ENCODE measurements around the gene LRRC72.
"Not testable (repeated sequence)": the region's sequence is repeated elsewhere in the genome, so short reads cannot be mapped to it uniquely, and the experiment has no call there.

The LRRC72 gene

GRCh38 chr7:16579216-16579615 is 52.6 kb downstream of the LRRC72 start:
- no peak for DNase-seq (ENCODE audit: low read depth)

DNA sequence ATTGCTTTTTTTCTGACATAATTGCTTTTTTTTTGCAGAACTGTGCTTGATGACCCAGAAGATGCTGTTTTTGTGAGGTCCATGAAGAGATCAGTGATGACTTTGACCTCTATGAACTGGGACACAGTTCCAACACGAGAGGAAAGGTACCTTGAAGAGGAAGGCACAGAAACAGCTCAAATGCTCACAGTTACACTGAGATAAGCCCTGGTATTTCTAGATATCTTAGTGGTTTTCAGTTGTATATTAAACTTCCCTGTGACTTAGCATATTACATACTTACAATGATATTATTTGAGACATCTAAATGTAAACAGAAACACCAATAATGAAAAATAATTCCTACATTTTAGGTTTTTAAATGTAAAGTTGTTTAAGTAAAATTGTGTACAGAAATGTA is 54.7 kb downstream of the LRRC72 start:
- no peak for DNase-seq (ENCODE audit: low read depth)

DNA sequence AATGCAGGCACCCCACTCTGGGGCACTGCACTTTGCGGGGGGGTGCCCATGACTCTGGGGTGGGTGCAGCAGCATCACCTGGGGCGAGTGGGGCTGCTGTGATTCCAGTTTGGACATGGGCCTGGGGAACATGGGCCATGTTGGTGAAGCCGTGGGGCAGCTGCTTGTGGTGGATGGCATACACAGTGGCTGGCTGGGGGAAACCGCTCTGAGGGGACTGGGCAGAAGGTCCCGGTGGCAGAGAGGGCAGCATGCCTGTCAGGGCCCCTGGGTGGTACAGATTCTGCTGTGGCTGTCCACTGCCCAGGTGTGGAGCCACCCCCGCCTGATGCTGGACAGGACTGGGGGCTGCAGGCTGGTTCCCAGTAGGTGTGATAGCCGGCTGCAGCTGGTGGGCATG is 57.2 kb downstream of the LRRC72 start:
- DNase-seq (ENCODE audit: low read depth): no peak

DNA sequence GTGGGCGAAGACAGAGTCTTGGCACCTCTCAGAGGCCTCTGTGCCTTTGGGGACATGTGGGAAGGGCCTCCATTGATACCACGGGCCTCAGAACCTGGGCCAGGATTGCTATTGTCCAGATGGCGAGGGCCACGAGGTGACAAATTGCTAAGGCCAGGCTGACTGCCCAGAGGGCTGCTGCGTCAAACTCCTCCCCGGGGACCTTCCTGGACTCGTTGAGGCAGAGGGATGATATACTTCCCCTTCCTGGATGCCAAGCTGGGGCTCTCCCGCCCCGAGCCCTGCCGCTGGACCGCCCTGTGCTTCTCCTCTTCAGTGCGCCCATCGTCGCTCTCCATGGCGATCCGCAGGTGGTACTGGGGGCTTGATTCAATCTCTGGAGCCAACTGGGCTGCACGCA is 58.9 kb downstream of the LRRC72 start:
- no peak for DNase-seq (ENCODE audit: low read depth)

DNA sequence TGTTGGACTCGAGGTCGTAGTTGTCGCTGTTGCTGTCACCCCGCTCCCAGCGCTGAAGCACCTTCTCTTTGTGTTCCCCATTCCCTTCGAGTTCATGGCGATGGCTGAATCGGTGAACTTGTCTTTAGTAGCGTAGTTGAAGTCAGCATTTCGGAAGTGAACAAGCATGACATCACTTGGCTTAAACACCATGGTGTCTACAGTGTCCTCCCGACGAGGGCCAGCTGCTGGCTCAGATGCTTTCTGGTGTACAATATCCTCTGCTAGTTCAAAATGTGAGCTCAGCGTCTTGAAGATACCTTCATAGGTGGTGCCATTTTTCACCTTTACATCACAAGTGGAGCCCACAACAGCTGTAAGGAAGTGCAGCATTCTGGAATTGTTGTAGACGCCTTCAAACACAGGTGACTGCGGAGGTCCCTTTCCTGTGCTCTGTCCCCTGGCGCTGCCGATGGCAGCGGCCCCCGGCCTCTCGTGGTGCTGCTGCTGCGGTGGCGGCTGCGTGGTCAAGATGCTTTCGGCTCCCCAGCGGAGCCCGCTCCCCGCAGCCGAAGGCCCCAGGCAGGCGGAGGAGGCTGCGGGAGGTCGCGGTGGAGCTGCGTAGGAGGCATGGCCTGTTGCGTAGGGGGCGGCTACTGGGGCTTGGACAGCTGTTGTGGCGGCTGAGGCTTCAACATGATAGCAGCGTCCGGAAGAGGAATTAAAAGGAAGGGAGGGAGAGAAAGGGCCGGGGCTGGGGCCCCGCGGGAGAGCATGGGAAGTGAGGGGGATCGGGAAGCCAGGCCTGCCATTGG is 59.7 kb downstream of the LRRC72 start:
- no peak for DNase-seq (ENCODE audit: low read depth)

DNA sequence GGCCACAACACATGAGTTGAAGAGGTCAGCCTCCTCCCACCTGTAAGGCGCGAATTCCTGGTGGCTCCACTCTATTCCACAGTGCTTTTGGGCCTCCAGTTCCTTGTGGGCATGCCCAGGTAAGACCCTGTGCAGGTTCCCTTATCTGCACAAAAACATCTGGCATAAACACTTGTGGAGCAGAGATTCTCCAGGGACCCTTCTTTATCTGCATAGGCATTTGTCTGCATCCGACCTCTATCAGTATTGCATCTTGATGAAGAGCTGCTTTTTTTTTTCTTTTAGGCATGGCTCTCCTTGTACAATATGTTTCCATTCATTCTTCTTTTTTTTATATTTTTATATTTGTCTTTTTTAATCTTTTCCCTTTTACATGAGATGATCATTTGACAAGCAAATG is 60.5 kb downstream of the LRRC72 start:
- DNase-seq (ENCODE audit: low read depth): no peak

- DNase-seq (ENCODE audit: low read depth): no peak
Observed at GRCh38 chr7:16587790-16588189, 61.2 kb downstream of the LRRC72 start.

DNA sequence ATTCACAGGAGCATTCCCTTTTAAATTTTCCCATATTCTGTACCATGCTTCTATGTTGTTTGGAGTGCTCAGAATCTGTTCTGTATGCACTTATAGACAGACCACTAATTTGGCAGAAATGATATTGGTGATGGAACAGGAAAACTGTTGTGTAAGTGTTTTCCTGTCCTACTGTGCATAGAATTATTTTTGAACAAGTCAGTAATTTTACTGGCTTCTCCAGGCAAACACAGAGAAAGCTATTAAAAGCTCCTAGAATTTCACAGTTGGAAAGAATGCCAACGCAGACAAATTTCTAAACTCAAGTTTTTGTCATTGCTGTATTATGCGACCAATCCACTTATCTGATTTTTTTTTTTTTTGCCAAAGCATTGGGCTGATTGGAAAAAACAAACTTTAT is 63.3 kb downstream of the LRRC72 start:
- no peak for DNase-seq (ENCODE audit: low read depth)

DNA sequence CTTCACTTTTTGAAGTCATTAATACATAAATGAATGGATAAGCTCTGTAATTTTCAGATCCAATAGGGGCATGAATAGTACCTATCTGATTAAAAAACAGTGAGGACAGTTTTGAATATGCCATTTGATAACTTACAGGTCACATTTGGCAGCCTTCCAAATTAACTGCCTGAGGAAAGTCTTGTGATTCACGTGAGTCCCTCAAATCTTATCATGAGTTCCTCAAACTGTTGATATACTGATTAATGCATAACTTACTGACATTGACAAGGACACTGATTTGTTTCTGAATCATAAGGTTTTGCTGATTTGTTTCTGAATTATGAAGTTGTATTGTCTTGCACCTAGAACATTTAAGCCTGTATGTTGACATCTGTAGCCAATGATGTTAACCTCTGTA is 63.8 kb downstream of the LRRC72 start:
- DNase-seq (ENCODE audit: low read depth): no peak

GRCh38 chr7:16592395-16592794 is 65.8 kb downstream of the LRRC72 start:
- no peak for DNase-seq (ENCODE audit: low read depth)

DNA sequence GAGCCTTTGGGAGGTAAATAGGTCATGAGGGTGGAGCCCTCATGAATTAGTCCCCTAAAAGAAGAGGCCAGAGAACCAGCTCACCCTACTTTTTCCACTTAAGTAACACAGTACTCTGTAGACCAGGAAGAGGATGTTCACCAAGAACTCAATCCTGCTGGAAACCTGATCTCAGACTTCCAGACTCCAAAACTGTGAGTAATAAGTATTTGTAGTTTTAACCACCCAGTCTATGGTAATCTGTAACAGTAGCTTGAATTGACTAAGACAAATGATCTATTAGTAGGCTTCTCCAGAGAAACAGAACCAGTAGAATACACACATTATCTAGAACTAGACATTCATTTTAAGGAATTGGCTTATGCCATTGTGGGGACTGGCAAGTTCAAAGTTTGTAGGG is 67.4 kb downstream of the LRRC72 start:
- DNase-seq (ENCODE audit: low read depth): no peak

GRCh38 chr7:16594676-16595075 is 68.1 kb downstream of the LRRC72 start:
- no peak for DNase-seq (ENCODE audit: low read depth)

DNA sequence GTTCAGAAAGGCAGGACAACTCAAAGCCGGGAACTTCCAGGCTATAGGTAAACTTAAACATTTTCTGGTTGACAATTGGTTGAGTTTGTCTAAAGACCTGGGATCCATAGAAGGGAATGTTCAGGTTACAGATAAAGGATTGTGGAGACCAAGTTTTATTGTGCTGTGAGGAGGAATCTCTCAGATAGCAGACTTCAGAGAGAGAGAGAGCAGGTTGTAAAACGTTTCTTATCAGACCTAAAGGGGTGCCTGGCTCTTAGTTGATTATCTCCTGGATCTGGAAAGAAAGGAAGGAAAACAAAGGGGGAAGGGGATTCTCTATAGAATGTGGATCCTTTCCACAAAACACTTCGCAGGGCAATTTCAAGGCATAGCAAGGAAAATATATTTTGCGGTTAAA is 69.0 kb downstream of the LRRC72 start:
- DNase-seq (ENCODE audit: low read depth): not testable (repeated sequence)

DNA sequence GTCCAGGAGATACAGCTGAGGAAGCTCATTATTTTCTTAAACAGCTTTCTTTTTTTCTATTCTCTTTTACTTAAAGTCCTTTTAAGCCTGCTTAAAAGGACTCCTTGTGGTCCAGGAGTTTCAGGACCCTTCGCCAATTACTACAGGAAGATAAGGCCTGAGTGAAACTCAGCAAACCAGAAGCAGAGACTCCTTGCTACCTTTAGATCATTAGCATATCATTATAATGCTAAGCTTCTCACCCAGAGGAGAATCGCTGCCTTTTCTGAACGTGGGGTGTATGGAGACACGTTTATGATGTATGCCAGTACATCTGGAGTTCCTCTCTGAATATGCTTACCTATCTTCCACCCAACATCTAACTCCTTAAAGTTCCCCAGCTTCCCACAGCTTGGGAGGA is 71.4 kb downstream of the LRRC72 start:
- DNase-seq (ENCODE audit: low read depth): no peak

DNA sequence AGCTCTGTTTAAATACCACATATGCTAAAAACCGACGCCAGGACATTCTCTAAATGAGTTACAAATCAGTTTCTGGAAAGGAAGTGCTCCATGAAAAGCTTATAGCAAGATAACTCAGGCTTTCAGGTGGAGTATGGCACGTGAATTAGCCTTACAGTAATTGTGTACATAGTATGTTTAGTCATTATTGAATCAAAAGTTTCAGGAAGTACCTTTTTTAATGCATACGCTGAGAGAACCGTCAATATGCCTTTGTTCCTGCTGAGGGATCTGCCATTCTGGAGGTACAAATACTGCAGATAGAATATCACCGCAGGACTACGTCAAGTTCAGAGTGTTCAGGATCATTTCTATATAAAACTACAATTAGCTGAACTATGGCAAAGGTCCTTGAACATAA is 73.2 kb downstream of the LRRC72 start:
- DNase-seq (ENCODE audit: low read depth): no peak

GRCh38 chr7:16603633-16604032 is 77.0 kb downstream of the LRRC72 start:
- no peak for DNase-seq (ENCODE audit: low read depth)

DNA sequence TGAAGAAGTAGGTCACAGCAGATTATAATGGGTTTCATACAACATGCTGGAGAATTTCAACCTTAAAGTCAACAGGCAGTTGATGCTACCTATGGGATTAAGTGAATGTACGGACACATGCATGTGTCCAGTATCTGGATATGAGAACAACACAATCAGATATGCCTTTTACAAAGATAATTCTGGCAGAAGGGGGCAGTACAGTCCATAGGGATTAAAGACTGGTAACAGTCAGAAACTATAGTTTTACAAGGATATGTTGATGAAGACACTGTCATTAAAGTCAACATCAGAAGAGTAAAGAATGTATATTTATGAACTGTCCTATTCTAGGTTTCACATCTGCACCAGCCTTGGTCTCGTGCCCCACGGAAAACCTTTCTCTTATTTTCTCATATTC is 77.4 kb downstream of the LRRC72 start:
- no peak for DNase-seq (ENCODE audit: low read depth)

GRCh38 chr7:16606704-16607103 is 80.1 kb downstream of the LRRC72 start:
- DNase-seq (ENCODE audit: low read depth): no peak

- no peak for DNase-seq (ENCODE audit: low read depth)
Observed at GRCh38 chr7:16609842-16610450, 83.3 kb downstream of the LRRC72 start.

DNA sequence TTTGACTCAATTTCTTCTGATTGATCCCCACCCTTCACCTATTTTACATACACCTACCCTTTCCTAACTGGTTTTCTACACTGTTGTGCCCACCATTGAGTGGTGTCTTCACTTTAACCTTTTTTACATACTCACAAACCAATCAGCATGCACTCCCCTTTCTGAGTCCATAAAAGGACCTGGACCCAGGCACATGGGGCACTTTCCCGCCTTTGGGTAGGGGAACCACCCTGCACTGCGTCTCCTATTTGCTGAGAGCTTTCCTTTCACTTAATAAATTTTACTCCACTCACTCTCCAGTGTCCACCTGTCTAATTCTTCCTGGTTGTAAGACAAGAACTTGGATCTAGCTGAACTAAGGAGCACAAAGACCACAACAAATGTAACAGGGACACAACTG is 85.1 kb downstream of the LRRC72 start:
- no peak for DNase-seq (ENCODE audit: low read depth)

- DNase-seq (ENCODE audit: low read depth): no peak
Observed at GRCh38 chr7:16615228-16615627, 88.6 kb downstream of the LRRC72 start.

GRCh38 chr7:16616122-16616521 is 89.5 kb downstream of the LRRC72 start:
- no peak for DNase-seq (ENCODE audit: low read depth)

GRCh38 chr7:16616542-16616941 is 89.9 kb downstream of the LRRC72 start:
- no peak for DNase-seq (ENCODE audit: low read depth)

DNA sequence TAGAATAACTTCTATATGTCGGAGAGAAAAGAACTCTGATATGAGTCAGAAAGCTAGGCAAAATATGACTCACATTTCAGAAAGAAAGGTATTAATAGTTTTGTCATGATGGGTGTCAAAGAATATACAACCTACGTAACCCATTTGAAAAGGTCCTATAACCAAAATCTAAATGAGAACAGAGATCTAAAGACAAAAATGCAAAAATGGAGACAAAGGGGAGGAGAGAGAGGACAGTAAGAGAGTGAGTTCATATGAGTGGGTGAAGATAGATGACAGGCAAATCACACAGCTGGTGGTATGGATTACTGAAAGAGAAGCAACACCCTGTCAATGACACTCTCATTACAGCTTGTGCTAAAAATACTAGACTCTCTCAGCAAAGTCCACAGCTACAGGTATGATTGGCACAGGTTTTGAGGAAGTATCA is 93.4 kb downstream of the LRRC72 start:
- DNase-seq (ENCODE audit: low read depth): no peak
